ENCODE measurements around the gene POU2AF1.

DNA sequence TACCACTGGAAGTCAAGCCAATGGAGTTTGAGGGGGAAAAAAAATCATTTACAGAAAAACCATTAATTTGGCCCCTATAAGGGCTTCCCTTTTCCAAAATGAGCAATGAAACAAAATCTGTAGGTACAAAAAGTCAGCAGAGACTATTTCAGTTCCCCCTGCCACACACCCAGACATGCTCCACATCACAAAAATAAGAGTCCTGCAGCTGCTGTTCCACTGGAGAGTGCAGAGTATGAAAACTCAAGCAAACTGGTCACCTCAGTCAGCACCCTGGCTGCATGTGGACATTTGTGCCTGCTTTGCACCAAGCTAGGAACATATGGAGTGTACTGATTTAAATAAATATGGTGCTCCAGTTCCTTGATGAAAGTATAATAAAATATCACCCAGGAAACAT, 15.1 kb downstream of the POU2AF1 start:
- TF ChIP-seq, protein P1, sequence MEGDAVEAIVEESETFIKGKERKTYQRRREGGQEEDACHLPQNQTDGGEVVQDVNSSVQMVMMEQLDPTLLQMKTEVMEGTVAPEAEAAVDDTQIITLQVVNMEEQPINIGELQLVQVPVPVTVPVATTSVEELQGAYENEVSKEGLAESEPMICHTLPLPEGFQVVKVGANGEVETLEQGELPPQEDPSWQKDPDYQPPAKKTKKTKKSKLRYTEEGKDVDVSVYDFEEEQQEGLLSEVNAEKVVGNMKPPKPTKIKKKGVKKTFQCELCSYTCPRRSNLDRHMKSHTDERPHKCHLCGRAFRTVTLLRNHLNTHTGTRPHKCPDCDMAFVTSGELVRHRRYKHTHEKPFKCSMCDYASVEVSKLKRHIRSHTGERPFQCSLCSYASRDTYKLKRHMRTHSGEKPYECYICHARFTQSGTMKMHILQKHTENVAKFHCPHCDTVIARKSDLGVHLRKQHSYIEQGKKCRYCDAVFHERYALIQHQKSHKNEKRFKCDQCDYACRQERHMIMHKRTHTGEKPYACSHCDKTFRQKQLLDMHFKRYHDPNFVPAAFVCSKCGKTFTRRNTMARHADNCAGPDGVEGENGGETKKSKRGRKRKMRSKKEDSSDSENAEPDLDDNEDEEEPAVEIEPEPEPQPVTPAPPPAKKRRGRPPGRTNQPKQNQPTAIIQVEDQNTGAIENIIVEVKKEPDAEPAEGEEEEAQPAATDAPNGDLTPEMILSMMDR (IDR thresholded peaks at IDR 0.05): no peak
- no peak for TF ChIP-seq POLR2A (IDR thresholded peaks at IDR 0.05)
